Fibroblast of mammary gland (primary cell): Measurements from ENCODE around the gene RBL1.
"Not testable (repeated sequence)": the region's sequence is repeated elsewhere in the genome, so short reads cannot be mapped to it uniquely, and the experiment has no call there.

Experiments
- DNase-seq: peaks from one replicate; pipeline ENCODE4 v3.0.0-alpha.2; 2010; ENCODE audit warnings: low read depth
- H3K4me3 ChIP-seq: 2 replicates; pipeline ENCODE4 v1.5.1; 2011; ENCODE audit warnings: low read depth, mild to moderate bottlenecking, low read length, moderate library complexity; ENCODE audit not compliant: control insufficient read depth
- TF ChIP-seq, protein P1 (sequence below): conservative IDR thresholded peaks from 2 replicates; pipeline ENCODE4 v1.5.1; 2011; ENCODE audit warnings: low read depth, low read length, inconsistent platforms; ENCODE audit not compliant: control insufficient read depth, insufficient read depth

The RBL1 gene

DNA sequence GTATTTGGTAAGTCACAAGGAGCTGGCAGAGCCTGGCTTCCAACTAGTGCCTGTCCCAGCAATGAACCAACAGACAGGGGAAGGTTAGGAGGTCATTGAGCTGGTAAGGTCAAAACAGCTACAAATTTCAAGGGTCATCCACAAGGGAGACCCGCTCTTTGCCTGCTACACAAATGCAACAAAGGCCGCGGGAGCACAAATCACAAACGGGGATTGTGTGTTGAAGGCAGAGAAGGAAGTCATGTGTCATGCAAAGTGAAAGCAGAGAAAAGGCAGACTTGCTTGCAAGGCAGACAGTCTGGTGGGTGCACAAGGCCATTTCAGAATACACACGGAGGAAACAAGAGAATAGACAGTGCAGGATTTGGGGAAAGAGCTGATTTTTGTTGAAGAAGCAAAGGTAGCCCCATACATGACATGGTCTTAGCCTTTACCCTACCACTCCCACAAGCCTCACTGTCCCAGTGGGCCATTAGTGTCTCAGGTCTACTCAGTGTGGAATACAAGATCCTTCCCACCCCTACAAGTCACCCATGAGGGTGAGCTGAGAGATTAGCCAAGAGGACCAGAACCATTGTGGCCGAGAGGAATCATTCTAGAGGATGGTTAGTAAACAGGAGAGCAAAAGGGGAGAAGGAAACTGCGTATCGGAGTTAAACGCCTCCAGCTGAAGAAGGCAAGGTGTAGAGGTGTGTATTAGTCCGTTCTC is 126.2 kb downstream of the RBL1 start:
- TF ChIP-seq, protein P1, sequence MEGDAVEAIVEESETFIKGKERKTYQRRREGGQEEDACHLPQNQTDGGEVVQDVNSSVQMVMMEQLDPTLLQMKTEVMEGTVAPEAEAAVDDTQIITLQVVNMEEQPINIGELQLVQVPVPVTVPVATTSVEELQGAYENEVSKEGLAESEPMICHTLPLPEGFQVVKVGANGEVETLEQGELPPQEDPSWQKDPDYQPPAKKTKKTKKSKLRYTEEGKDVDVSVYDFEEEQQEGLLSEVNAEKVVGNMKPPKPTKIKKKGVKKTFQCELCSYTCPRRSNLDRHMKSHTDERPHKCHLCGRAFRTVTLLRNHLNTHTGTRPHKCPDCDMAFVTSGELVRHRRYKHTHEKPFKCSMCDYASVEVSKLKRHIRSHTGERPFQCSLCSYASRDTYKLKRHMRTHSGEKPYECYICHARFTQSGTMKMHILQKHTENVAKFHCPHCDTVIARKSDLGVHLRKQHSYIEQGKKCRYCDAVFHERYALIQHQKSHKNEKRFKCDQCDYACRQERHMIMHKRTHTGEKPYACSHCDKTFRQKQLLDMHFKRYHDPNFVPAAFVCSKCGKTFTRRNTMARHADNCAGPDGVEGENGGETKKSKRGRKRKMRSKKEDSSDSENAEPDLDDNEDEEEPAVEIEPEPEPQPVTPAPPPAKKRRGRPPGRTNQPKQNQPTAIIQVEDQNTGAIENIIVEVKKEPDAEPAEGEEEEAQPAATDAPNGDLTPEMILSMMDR: no peak
- no peak for DNase-seq
- H3K4me3 ChIP-seq: no peak overlapping the region

DNA sequence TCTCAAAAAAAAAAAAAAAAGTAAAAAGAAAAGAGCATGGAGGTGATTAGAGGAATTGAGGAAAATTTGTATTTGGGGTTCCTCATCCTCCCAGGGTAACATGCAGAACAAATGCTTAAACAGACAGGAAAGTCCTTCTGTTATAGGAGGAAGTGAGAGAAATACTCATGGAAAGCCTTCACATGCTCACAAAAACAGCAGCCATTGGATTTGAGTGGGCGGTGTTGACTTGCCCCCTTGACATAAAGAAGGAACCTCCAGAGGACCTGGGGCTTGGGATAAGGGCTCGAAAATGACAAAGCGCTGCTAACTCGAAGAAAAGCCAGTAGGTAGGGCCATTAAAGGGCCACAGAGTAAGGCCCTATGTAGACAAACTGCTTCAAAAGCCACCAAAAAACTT is 126.7 kb downstream of the RBL1 start:
- no peak overlapping the region for H3K4me3 ChIP-seq
- TF ChIP-seq, protein P1: no peak
- DNase-seq: no peak

DNA sequence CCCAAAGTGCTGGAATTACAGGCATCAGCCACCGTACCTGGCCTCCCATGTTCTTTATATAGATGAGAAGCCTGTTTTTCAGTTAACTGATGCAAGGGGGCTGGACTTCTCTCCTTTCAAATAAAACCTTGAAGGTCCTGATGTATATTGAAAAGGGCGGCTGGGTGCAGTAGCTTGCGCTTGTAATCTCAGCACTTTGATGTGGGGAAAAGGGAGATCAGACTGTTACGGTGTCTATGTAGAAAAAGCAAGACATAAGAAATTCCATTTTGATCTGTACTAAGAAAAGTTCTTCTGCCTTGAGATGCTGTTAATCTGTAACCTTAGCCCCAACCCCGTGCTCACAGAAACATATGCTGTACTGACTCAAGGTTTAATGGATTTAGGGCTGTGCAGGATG is 128.2 kb downstream of the RBL1 start:
- no peak overlapping the region for H3K4me3 ChIP-seq
- DNase-seq: no peak
- TF ChIP-seq, protein P1: no peak

DNA sequence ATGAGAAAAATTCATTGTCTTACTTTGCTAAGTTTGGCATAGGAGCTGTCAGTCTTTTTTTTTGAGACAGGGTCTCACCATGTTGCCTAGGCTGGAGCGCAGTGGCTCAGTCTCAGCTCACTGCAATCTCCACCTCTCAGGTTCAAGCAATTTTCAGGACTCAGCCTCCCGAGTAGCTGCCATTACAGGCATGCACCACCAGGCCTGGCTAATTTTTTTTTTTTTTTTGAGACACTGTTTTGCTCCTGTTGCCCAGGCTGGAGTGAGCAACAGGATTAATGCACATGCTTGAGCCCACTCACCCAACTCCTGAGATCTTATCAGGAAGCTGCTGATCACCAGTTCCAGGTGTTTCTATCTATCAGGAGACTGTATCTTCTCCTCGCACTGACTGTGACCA is 128.8 kb downstream of the RBL1 start:
- DNase-seq, H3K4me3 ChIP-seq: not testable (repeated sequence)

DNA sequence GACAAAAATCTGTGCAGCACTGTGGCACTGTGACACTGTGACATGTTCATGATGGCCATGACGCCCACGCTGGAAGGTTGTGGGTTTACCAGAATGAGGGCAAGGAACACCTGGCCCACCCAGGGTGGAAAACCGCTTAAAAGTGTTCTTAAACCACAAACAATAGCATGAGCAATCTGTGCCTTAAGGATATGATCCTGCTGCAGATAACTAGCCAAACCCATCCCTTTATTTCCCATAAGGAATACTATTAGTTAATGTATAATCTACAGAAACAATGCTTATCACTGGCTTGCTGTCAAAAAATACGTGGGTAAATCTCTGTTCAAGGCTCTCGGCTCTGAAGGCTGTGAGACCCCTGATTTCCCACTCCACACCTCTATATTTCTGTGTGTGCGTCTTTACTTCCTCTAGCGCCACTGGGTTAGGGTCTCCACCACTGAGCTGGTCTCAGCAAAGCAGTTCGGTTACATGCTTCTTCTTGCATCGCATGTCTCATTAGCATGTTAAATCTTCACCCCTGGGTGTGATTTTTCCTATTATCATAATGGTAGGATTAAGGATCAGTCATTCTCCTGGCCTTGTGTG is 133.3 kb downstream of the RBL1 start:
- not testable (repeated sequence) for DNase-seq

DNA sequence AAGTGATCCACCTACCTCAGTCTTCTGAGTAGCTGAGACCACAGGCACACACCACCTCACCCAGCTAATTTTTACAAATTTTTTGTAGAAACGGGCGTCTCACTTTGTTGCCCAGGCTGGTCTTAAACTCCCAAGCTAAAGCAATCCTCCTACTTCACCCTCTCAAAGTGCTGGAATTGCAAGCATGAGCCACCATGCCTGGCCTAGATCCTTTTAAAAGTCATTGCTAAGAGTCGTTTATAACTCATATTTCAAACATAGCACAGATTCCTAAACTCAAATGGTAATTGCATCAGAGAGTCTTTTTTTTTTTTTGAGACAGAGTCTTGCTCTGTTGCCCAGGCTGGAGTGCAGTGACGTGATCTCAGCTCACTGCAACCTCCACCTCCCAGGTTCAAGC is 136.6 kb downstream of the RBL1 start:
- DNase-seq: no peak
- H3K4me3 ChIP-seq: no peak overlapping the region
- TF ChIP-seq, protein P1: no peak

More for the DNA sequence above, 133.3 kb downstream of the RBL1 start:
- not testable (repeated sequence) for H3K4me3 ChIP-seq

DNA sequence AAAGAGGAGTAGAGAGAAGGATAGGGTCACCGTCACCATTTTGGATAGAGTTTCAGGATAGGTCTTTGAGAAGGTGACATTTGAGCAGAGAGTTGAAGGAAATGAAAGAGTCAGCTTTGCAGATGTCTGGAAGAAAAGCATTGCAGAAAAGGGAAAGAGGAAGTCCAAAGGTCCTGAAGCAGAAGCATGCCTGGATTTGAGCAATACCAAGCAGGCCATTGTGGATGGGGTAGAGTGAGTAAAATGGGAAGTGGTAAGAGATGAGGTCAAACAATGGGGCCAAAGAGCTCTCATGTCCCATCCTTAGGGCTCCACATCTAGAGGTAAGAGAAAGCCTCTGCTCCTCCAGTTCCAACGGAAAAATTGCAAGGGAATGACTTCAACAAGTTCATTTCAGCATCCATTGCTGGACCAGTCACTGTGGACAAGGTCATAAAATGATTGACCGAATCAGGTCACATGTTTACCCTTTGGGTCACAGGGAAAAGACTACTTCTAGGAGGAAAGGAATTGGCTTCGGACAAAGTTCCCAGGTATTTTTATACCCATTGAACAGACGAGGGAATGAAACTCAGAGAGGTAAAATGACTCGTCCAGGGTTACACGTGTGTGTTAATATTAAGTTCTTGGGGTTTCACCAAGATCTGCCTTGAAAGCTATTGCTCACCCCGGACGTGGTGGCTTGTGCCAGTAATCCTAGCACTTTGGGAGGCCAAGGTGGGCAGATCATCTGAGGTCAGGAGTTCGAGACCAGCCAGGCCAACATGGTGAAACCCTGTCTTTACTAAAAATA is 137.7 kb downstream of the RBL1 start:
- TF ChIP-seq, protein P1: no peak
- no peak for DNase-seq
- no peak overlapping the region for H3K4me3 ChIP-seq
